Mesendoderm (in vitro differentiated cells): ENCODE results near the gene REM1.

ENCODE experiments used
- DNase-seq: peaks from one replicate; pipeline ENCODE4 v3.0.0; 2013
- H2AK5ac ChIP-seq: 2 replicates; pipeline ENCODE4 v1.6.1; 2013; ENCODE audit warnings: low read length, inconsistent platforms
- H2BK120ac ChIP-seq: 2 replicates; pipeline ENCODE4 v1.6.1; 2013; ENCODE audit warnings: low read depth, mild to moderate bottlenecking, low read length, moderate library complexity, mixed read lengths
- H2BK15ac ChIP-seq: replicated peaks from 2 replicates; pipeline ENCODE4 v1.6.1; 2013; ENCODE audit warnings: low read depth, mild to moderate bottlenecking, moderate library complexity
- H2BK5ac ChIP-seq: 2 replicates; pipeline ENCODE4 v1.6.1; 2013; ENCODE audit warnings: low read length, inconsistent platforms
- H3K18ac ChIP-seq: 2 replicates; pipeline ENCODE4 v1.6.1; 2013; ENCODE audit warnings: mild to moderate bottlenecking, low read length, mixed read lengths
- H3K23ac ChIP-seq: one replicate; pipeline ENCODE4 v1.6.1; 2013; ENCODE audit warnings: low read length
- H3K27ac ChIP-seq: 2 replicates; pipeline ENCODE4 v1.5.1; 2013; ENCODE audit warnings: low read depth, mild to moderate bottlenecking, inconsistent platforms, low read length, moderate library complexity
- H3K27me3 ChIP-seq: 2 replicates; pipeline ENCODE4 v1.6.1; 2013; ENCODE audit warnings: low read length, control low read depth, mild to moderate bottlenecking, inconsistent platforms; ENCODE audit not compliant: insufficient read depth, poor library complexity
- H3K36me3 ChIP-seq: 2 replicates; pipeline ENCODE4 v1.6.1; 2013; ENCODE audit warnings: low read length, inconsistent platforms; ENCODE audit not compliant: control insufficient read depth, insufficient read depth
- H3K4ac ChIP-seq: one replicate; pipeline ENCODE4 v1.6.1; 2013; ENCODE audit warnings: low read depth, mild to moderate bottlenecking, low read length, moderate library complexity
- H3K4me1 ChIP-seq: 2 replicates; pipeline ENCODE4 v1.6.1; 2013; ENCODE audit warnings: low read depth, low read length, inconsistent platforms; ENCODE audit not compliant: control insufficient read depth
- H3K4me2 ChIP-seq: 2 replicates; pipeline ENCODE4 v1.6.1; 2013; ENCODE audit warnings: low read length
- H3K4me3 ChIP-seq: 2 replicates; pipeline ENCODE4 v1.5.1; 2013; ENCODE audit warnings: mild to moderate bottlenecking, low read length
- H3K56ac ChIP-seq: one replicate; pipeline ENCODE4 v1.6.1; 2013; ENCODE audit warnings: low read length
- H3K79me1 ChIP-seq: 2 replicates; pipeline ENCODE4 v1.6.1; 2013; ENCODE audit warnings: low read length, inconsistent platforms
- H3K79me2 ChIP-seq: 2 replicates; pipeline ENCODE4 v1.6.1; 2013; ENCODE audit warnings: mild to moderate bottlenecking, low read length; ENCODE audit not compliant: control insufficient read depth, insufficient read depth
- H3K9ac ChIP-seq: 2 replicates; pipeline ENCODE4 v1.6.1; 2013; ENCODE audit warnings: low read length, inconsistent platforms
- H4K5ac ChIP-seq: one replicate; pipeline ENCODE4 v1.6.1; 2013; ENCODE audit warnings: low read length
- H4K8ac ChIP-seq: one replicate; pipeline ENCODE4 v1.6.1; 2013; ENCODE audit warnings: low read depth, mild to moderate bottlenecking, control low read depth, low read length, moderate library complexity
- WGBS: extraction: QIAGEN DNeasy Blood & Tissue Kit; methylation state at CpG from one replicate; pipeline ENCODE4 v1.1.7; 2013; ENCODE audit warnings: low lambda C conversion rate, missing lambda C conversion rate; ENCODE audit not compliant: insufficient coverage; ENCODE audit errors: extremely low coverage; 5-methylcytosine and 5-hydroxymethylcytosine counted together

Gene REM1

GRCh38 chr20:31440012-31440659 is 35.0 kb upstream of the REM1 start, which contains the start of gene DEFB123:
Gene DEFB123, plus strand, starts transcription at chr20:31440632. Its CDS starts 67 bp downstream, at chr20:31440699.
- H3K4me2 ChIP-seq: no peak within 1 kb of the TSS
- H2BK5ac ChIP-seq: no peak within 1 kb of the TSS
- H3K4me1 ChIP-seq: no peaks in the 10 kb centered on the region
- no peaks in the 10 kb centered on the region for H3K36me3 ChIP-seq
- no peak within 1 kb of the TSS for H3K23ac ChIP-seq
- H2BK120ac ChIP-seq: no peak within 1 kb of the TSS
- no peak within 1 kb of the TSS for H3K9ac ChIP-seq
- WGBS: no CpG with 5 or more reads among the region's 16 CpGs
- no peak within 1 kb of the TSS for H2AK5ac ChIP-seq
- H4K8ac ChIP-seq: no peak within 1 kb of the TSS
- H4K5ac ChIP-seq: no peak within 1 kb of the TSS
- H3K56ac ChIP-seq: no peak within 1 kb of the TSS
- H3K27ac ChIP-seq: no peak within 1 kb of the TSS
- H2BK15ac ChIP-seq: no peak within 1 kb of the TSS
- no peaks in the 10 kb centered on the region for H3K79me2 ChIP-seq
- no peaks in the 10 kb centered on the region for H3K79me1 ChIP-seq
- H3K18ac ChIP-seq: no peak within 1 kb of the TSS
- DNase-seq: no peak
- no peak within 1 kb of the TSS for H3K4ac ChIP-seq
- no peak within 1 kb of the TSS for H3K4me3 ChIP-seq
- no peaks in the 10 kb centered on the region for H3K27me3 ChIP-seq

GRCh38 chr20:31446084-31446819 is 28.8 kb upstream of the REM1 start:
- no peak overlapping the region for H2BK5ac ChIP-seq
- H3K9ac ChIP-seq: no peak overlapping the region
- no peaks in the 10 kb centered on the region for H3K79me1 ChIP-seq
- H3K4ac ChIP-seq: no peak overlapping the region
- H4K5ac ChIP-seq: no peak overlapping the region
- H2BK120ac ChIP-seq: no peak overlapping the region
- H3K4me2 ChIP-seq: no peak overlapping the region
- H4K8ac ChIP-seq: no peak overlapping the region
- H3K27ac ChIP-seq: no peak overlapping the region
- no peak overlapping the region for H3K4me3 ChIP-seq
- H3K23ac ChIP-seq: no peak overlapping the region
- H3K79me2 ChIP-seq: no peaks in the 10 kb centered on the region
- no peak overlapping the region for H3K18ac ChIP-seq
- H3K36me3 ChIP-seq: no peaks in the 10 kb centered on the region
- no peak overlapping the region for H2AK5ac ChIP-seq
- no peaks in the 10 kb centered on the region for H3K27me3 ChIP-seq
- H3K56ac ChIP-seq: no peak overlapping the region
- no peak overlapping the region for H2BK15ac ChIP-seq
- no peak for DNase-seq
- no peaks in the 10 kb centered on the region for H3K4me1 ChIP-seq
- WGBS: no CpG with 5 or more reads among the region's 12 CpGs

DNA sequence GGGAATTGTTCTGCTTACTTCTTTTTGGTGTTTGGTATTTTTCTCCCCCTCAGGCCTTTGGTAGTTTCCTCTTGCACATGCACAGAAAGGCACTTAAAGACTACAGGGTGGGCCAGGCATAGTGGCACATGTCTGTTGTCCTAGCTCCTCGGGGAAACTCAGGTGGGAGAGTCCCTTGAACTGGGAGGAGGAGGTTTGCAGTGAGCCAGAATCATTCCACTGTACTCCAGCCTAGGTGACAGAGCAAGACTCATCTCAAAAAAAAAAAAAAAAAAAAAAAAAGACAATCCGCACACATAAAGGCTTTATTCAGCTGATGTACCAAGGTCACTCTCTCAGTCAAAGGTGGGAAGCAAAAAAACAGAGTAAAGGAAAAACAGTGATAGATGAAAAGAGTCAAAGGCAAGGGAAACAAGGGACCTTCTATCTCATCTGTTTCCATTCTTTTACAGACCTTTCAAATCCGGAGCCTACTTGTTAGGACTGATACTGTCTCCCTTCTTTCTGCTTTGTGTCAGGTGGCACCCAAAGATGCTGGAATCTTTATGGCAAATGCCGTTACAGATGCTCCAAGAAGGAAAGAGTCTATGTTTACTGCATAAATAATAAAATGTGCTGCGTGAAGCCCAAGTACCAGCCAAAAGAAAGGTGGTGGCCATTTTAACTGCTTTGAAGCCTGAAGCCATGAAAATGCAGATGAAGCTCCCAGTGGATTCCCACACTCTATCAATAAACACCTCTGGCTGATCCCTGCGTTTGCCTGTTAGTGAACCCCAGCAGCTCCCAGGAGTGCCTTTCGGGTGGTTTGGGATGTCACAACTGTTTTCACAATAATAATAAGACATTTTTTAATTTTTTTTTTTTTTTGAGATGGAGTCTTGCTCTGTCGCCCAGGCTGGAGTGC is 25.3 kb upstream of the REM1 start:
- no peak overlapping the region for H3K4me2 ChIP-seq
- H2BK15ac ChIP-seq: no peak overlapping the region
- no peaks in the 10 kb centered on the region for H3K4me1 ChIP-seq
- no peak overlapping the region for H3K9ac ChIP-seq
- WGBS: no CpG with 5 or more reads among the region's 8 CpGs
- no peak overlapping the region for H4K8ac ChIP-seq
- H2BK120ac ChIP-seq: no peak overlapping the region
- no peak overlapping the region for H2AK5ac ChIP-seq
- H3K79me1 ChIP-seq: no peaks in the 10 kb centered on the region
- H3K23ac ChIP-seq: no peak overlapping the region
- no peak overlapping the region for H4K5ac ChIP-seq
- no peak overlapping the region for H2BK5ac ChIP-seq
- H3K27me3 ChIP-seq: no peaks in the 10 kb centered on the region
- H3K4me3 ChIP-seq: no peak overlapping the region
- H3K4ac ChIP-seq: no peak overlapping the region
- no peak for DNase-seq
- H3K56ac ChIP-seq: no peak overlapping the region
- H3K79me2 ChIP-seq: no peaks in the 10 kb centered on the region
- no peaks in the 10 kb centered on the region for H3K36me3 ChIP-seq
- no peak overlapping the region for H3K18ac ChIP-seq
- H3K27ac ChIP-seq: no peak overlapping the region

DNA sequence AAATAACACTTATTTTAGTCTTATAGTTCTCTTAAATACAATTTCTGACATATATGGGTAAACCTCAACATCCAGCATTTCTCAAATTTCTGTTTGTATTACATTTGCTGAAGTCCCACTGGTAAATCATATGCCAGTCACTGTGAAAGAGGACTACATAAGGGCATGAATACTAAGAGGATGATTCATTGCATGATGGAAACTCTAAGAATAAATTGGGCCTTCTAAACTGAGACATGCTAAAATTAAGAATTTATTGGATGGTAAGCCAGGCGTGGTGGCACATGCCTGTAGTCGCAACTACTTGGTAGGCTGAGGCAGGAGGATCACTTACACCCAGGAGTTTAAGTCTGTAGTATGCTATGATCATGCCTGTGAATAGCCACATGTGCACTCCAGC is 22.5 kb upstream of the REM1 start:
- Histone ChIP-seq H3K27me3 (no peaks in the 10 kb centered on the region), H4K8ac (no peak overlapping the region), H2BK120ac (no peak overlapping the region), H4K5ac (no peak overlapping the region), H2BK5ac (no peak overlapping the region), H3K9ac (no peak overlapping the region), H2AK5ac (no peak overlapping the region), H3K23ac (no peak overlapping the region), H3K4me1 (no peaks in the 10 kb centered on the region), H3K36me3 (no peaks in the 10 kb centered on the region), H3K79me1 (no peaks in the 10 kb centered on the region), H3K18ac (no peak overlapping the region), H3K4ac (no peak overlapping the region), H2BK15ac (no peak overlapping the region), H3K79me2 (no peaks in the 10 kb centered on the region), H3K27ac (no peak overlapping the region), H3K4me2 (no peak overlapping the region), H3K56ac (no peak overlapping the region), H3K4me3 (no peak overlapping the region)
- no peak for DNase-seq
- no CpG with 5 or more reads among the region's 2 CpGs for WGBS

DNA sequence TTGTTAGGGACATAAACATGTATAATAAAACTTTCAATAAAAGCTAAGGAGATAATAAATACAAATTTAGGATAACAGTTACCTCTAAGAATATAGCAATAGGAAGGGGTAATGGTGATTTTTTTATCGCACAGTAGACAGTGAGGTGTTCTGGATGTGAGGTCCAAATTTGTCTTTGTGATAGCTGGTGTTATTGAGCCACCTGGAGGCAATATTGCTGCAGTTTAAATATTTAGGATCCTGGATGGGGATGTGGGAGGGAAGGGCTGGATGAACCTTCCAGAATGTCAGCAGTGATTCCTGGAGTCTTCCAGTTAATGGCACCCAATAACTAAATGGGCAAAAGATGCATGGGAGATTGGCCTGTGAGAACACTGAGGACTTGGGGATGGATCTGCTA is 20.7 kb upstream of the REM1 start:
- no peak overlapping the region for H2BK5ac ChIP-seq
- H4K5ac ChIP-seq: no peak overlapping the region
- H4K8ac ChIP-seq: no peak overlapping the region
- no peak overlapping the region for H3K56ac ChIP-seq
- H3K27ac ChIP-seq: no peak overlapping the region
- H2BK120ac ChIP-seq: no peak overlapping the region
- no peak overlapping the region for H2BK15ac ChIP-seq
- H3K9ac ChIP-seq: no peak overlapping the region
- H3K79me1 ChIP-seq: no peaks in the 10 kb centered on the region
- no CpG with 5 or more reads among the region's 1 CpG for WGBS
- no peak overlapping the region for H3K4ac ChIP-seq
- H3K4me1 ChIP-seq: no peaks in the 10 kb centered on the region
- H3K18ac ChIP-seq: no peak overlapping the region
- H3K36me3 ChIP-seq: no peaks in the 10 kb centered on the region
- no peak overlapping the region for H2AK5ac ChIP-seq
- no peak for DNase-seq
- no peak overlapping the region for H3K4me2 ChIP-seq
- no peak overlapping the region for H3K23ac ChIP-seq
- H3K4me3 ChIP-seq: no peak overlapping the region
- no peaks in the 10 kb centered on the region for H3K79me2 ChIP-seq
- no peaks in the 10 kb centered on the region for H3K27me3 ChIP-seq
